Cardiac septum (tissue), 1 donor: ENCODE measurements around the gene PHACTR3. TPM values are rescaled to one million over a fixed set of nuclear protein-coding genes. Genes with fewer than 3 reads are reported as not detected.
A peak's percentile ranks its signal among the peaks of the same experiment; 100 is the strongest.

Experiments
- DNase-seq: peaks from one replicate; pipeline ENCODE4 v3.0.0-alpha.2; 2020; ENCODE audit warnings: low spot score
- intact Hi-C: fragments of 100-400 bp; cut with DNase I; formaldehyde crosslinking; loops from one replicate; pipeline ENCODE4 v1.14.0; 2022
- total RNA-seq: library from RNA; stranded (reverse); fragmentation: NEBNext Ultra II Directional; extraction: Animal tissue kit (Norgen Biotek cat#: 25700); gene quantifications from one replicate; pipeline ENCODE4 v1.2.1, GENCODE V29; 2021
- donor health status: DM: no; HTN: no; CAD: no.

Gene PHACTR3
- total RNA-seq, 1 donor from 2014 or later: 0.54 TPM

DNA sequence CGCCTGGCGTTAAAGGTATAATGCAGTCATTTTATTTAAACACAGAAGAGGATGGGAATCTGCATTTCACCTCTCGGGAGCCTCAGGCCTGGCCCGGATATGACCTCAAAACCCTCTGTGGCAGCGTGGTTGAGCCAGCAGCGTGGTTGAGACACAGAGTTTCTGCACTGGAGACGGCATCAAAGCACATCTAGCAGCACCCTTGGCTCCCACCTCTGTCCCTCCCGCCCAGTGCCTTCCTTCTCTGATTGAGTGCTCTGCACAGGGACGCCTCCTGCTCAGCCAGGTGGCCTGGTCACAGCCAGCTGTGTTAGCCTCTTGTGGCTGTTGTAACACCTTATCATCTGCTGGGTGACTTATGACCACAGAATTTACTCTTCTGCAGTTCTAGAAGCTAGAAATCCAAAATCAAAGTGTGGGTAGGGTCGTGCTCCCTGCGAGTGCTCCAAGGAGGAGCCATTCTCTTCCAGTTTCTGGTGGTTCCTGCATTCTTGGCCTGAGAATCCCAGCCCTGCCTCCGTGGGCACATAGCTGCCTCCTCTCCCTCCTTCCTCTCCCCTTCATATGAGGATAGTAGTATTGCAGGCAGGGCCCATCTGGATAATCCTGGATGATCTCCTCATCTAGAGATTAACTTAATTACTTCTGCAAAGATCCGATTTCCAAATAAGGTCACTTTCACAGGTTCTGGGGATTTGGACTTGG, 172.4 kb downstream of the PHACTR3 start:
- DNase-seq: peak; percentile 67
- intact Hi-C loops: no loop called here

DNA sequence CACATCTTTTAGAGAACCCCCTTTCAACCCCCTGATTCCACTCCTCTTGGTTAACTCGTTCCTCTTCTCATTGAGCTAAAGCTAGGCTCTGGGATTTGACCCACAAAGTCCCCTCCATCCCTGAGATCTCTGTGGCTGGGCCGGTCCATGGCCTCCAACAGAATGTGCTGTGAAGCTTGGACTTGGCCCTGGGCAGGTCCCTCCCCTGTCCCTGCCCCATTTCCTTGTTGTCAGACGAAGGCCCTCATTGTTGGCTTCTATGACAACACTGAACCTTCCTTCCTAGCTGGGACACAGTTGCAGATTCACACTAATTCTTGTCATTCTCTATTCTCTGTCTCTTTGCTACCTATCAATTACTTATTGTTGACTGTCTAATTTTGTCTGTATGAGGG, 173.0 kb downstream of the PHACTR3 start:
- DNase-seq: peak; percentile 29
- intact Hi-C loops: no loop called here

DNA sequence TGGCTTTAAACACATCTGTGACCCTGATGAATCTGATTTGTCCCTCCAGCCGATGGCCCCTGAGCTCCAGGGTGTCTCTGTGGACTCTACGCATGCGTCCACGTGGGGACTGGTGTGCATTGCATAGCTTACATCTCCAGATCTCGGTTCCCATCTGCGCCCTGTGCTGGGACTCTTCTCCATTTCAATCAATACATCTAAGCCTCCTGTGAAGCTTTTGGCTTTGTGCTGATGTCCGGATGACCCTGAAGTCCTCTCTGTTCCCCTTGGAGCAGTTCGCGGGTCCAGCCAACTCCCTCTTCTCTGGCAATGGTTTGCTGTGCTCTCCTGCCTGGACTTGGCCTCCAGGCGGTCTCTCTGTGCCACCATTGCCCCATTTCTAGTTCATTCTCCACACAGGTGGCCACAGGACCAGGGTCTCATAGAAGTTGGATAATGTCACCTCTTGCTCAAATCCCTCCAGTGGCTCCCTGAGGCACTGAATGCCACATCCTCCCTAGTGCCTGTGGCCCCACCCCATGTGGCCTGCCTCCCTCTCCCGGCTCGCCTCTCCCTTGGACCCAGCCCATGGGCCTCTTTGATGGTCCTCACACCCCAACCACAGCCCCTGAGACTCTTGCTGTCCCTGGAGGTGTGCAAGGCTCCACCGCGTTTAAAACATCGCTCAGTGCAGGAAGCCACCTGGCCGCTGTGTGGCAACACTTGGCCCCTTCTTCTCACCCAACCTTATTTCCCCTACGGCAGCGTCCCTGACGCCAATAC, 173.7 kb downstream of the PHACTR3 start:
- DNase-seq: peak; percentile 67
- intact Hi-C loops: no loop called here

DNA sequence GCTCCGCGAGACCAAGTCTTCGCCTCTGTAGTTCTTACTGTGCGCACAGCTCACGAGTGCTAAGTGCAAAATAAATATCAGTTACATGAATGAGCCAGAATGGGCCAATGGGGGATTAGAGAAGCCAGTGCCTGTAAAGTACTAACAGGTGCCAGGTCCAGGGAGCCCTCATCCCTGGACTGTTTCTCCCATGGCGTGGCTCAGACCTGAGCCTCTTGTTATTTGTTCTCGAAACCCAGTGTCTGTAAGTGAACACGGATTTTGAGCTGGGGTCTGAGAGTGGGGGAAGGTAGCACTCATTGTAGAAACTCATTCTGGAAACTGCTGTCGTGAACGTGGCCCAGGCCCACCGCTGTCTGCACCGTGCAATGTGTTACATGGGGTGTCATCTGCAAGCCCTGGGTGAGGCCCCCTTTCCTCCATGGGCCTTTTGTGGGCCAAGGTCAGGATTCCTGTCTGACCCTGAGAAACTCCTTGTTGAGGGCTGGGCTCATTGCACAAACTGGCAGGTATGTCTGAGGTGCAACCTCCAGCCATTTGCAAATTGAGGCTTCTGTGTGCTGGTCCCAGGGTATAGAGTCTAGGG, 174.4 kb downstream of the PHACTR3 start:
- peak; percentile 57 for DNase-seq
- intact Hi-C loops: no loop called here

DNA sequence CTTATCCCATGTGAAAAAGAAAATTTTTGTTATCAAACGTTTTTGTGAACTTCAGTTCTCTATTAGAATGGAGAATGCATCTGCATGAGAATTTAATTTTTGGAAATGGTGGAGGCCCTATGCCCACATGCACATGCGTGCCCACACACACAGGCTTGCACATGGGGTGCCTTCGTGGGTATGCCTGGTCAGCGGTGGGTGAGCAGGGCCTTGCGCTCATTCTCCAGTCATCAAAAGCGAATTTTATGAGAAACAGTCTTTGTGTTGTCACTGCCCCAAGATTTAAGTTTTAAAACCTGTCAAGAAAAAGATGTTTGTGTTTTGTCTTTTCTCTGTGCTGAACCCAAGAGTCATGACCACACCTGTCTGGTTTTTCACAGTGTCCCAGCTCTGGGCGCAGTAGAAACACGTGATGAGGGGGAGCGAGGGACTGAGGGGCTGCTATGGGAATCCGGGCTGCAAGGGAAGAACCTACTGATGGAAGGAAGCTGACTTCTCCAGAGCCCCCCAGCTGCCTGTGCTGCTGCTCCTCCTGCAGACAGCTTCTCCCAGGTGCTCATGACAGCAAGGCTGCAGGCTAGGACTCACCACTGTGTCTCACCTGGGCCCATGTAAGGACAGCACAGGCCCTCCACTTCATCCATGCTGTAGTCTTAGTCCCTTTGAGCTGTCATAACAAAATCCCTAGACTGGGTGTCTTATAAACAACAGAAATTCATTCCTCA, 175.5 kb downstream of the PHACTR3 start:
- intact Hi-C loops: no loop called here
- peak; percentile 63 for DNase-seq

DNA sequence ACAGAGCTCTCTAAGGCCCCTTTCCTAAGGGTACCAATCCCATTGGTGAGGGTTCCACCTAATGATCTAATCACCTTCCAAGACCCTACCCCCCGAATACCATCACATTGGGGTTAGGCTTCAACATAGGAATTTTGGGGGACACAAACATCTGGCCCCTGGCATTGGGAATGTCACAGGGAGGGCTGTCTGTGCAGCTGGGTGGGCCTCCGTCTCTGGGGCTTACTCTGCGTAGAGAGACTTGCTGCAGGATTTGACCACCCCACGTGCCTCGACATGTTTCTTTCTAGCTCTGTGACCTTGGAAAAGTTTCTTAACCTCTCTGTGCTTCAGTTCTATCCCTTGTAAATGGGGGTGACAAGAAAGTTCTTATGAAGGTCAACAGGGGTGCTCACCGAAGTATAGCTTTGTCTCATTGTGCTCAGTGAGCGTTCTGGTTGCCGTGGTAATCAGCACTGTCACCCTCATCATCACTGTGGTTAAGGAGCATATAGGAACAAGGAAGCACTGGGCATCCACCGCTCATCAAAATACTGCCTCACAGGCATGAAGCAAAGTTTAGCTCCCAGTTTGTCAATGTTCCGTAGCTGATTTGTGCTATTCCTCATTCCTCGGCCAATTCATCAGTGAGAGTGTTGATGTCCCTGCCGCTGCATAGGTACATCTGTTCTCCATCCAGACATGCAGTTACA, 176.3 kb downstream of the PHACTR3 start:
- intact Hi-C loops: no loop called here
- peak; percentile 36 for DNase-seq

DNA sequence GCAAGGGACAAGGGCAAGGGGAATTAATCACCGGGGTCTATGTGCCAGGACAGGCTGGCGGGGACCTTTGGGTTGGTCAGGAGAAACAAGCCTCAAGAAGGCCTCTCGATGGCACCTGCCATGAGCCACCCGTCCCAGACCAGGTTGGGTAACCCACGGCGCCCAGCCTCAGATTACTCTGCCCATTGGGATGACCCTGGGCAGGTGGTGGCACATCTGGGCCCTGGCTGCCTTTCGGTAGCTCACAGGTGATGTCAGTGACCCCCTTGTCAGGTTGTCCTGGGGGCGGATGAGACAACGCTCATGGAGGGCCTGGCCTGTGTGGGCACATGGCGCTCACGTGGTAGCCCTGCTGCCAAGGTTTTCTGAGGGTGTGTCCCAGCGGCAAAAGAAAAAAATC, 176.9 kb downstream of the PHACTR3 start:
- intact Hi-C loops: no loop called here
- peak; percentile 53 for DNase-seq

DNA sequence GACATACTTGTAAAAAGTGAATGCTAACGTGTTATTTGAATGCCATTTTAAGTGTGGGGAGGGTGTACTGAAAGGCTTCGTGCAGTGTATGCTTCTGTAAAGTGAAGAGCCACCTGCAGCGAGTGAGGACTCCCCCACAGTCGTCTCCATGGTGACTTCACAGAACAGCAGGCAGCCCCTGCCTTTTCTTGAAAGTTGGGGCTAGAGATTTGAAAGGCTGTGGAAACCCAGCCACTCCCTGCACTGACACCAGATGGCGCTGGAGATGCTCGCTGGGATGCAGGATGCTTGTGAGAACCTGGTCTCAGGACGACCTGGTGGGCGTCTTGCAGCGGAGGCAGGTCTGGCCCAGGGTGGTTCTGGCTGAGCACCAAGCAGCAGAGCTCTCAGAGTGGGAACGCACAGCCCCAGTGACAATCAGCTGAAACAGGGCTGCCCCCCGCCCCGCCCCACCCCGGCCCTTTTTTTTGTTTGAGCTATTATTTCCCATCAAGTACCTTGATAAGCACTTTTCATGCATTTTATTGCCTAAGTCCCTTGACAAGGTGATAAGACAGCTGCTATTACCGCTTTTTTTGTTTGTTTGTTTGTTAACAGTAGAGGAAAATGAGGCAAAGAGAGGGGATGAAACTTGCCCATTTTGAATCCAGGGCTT, 178.8 kb downstream of the PHACTR3 start:
- peak; percentile 72 for DNase-seq
- intact Hi-C loops: no loop called here

DNA sequence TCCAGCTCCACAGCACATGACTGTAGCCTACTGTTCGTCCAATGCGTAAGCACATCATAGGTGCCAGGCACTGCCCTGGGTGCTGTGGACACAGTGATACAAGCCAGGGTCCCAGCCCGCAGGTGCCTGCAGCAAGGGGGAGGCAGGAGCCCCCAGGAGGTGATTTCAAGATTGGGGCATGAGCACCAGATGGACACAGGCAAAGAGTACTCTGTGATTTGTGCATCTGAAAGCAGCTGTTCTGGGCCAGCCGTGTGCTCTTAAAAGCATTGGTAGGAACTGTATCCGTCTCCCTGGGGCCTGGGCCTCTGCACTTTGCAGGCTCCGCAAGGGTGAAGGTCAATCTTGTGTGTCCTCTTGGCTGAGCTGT, 179.3 kb downstream of the PHACTR3 start:
- peak; percentile 46 for DNase-seq
- intact Hi-C loops: loop anchor here (2.0 kb wide), 1 partner anchor 65 kb away; no protein-coding TSS in a partner anchor

DNA sequence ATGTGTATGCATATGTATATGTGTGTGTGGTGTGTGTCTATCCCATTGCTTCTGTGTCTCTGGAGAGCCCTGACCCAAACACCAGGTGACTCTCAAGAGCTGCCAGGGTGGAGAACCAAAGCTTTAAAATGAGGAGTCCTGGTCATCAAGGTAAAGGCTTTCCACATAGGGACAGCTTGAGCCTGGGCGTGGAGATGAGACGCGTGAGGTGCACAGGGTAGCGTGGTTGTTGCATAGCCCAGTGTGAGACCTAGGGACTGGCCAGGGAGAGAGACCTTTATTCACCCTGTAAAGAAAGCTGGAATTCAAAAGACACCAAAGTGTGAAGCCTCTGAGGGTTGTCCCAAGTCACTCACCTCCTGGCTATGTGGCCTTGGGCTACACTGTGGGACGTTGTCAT, 180.0 kb downstream of the PHACTR3 start:
- DNase-seq: peak; percentile 46
- intact Hi-C loops: loop anchor here (2.0 kb wide), 1 partner anchor 64 kb away; no protein-coding TSS in a partner anchor

DNA sequence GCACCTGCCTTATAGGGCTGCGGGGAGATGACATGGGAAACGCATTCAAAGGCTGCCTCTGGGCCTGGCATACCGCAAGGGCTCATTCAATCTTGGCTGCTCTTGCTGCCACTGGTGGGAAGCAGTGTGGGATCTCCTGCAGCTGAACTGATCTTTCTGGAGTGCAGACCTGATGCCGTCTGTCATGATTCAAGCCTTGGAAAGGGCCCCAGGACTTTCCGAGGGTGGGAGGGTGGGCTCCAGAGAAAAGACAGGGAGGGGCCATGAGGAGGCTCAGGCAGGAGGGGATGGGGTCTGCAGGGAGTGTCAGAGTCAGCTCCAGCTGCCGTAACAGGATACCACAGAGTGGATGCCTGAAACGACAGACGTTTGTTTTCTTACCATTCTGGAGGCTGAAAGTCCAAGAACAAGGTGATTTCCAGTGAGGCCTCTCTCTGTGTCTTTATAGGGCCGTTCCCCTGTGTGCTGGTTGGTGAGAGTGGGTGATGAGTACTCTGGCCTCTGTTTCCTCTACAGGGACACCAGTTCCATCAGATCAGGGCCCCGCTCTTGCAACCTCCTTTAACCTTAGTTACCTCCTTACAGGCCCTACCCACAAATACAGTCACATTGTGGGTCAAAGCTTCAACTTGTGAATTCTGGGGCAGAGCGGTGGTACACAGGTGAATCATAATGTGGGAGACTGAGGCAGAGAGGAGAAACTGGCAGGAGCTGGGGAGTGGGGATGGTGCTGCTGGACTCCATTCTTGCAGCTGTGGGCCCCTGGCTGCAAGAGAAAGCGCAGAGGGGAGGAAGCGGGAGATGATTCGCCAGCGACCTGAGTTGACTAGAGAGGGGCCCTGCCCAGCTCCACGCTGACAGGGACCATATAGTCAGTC, 180.7 kb downstream of the PHACTR3 start:
- peak; percentile 63 for DNase-seq
- intact Hi-C loops: loop anchor here (2.0 kb wide), 1 partner anchor 64 kb away; no protein-coding TSS in a partner anchor

DNA sequence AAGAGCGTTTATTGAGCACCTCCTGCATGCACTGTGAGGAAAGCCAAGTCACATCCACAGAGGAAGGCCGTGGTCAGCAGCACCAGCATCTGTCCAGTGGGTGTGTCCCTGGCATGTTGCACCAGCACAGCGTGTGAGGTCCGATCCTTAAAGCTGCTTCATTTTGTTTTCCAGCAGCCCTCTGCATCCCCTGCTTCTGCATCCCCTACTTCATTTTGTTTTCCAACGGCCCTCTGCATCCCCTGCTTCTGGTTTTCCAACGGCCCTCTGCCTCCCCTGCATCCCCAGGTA, 181.3 kb downstream of the PHACTR3 start:
- intact Hi-C loops: loop anchor here (2.0 kb wide), 1 partner anchor 63 kb away; no protein-coding TSS in a partner anchor
- DNase-seq: no peak

DNA sequence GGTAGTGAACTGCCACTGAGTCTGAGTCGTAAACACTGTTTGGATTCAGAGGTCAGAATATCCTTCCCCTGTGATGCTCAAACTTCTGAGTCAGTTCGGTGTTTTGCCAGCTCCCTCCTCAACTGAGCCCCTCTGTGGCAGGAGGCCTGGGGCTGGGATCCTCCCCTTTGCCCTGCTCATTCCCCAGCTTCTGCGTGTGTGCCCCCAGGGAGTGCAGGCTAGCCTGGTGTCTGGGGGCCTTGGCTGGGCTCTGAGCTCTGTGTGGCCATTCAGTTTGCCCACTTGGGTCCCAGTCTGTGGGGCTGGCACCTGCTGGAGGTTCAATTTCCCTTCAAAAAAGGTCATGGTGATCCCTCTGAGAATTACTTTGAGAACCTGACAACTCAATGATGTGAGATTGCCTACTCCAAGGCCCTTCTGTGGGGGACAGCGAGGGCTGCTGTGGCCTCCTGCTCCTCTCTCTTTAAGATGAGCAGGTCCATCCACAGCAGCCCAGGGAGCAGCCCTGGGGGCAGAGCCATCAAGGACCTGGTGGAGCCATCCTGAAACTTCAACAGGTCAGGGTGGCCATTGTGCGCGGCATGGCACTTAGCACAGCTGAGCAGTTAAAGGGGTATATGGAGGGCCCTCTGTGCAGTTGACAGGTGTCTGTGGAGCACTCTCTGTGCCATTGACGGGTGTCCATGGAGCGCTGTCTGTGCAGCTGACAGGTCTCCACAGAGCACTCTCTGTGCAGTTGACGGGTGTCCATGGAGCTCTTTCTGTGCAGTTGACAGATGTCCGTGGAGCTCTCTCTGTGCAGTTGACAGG, 181.9 kb downstream of the PHACTR3 start:
- intact Hi-C loops: loop anchor here (2.0 kb wide), 1 partner anchor 63 kb away; no protein-coding TSS in a partner anchor
- peak; percentile 69 for DNase-seq

DNA sequence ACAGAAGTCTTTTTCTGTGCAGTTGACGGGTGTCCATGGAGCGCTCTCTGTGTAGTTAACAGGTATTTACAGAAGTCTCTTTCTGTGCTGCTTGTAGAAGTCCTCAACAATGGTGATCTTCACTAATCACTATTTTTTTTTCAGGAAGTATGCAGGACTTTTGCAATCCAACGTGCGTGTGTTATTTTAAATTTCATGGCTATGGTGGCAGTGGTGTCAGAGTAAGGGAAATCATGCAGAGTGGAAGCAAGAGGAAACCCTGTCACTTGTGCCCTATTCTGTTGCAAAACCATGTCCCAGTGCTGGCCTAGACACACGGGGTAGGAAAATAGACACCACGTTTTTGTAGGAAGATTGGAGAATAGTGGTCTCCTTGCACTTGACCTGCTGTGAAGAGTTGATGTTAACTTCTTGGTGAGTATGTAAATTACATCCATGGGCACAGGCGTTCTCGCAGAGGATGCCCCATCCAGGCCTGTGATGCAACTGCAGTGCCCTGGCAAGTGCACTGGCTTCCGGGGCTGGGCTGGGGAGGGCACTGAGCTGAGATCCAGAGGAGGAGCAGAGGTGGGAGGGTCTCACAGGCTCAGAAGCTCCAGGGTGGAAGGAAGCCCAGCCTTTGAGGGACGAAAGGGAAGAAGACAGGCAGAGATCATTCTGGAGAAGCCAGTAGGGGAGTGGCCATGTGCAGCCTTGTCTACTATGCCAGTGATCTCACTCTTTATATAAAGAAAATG, 182.6 kb downstream of the PHACTR3 start:
- DNase-seq: peak; percentile 41
- intact Hi-C loops: no loop called here

DNA sequence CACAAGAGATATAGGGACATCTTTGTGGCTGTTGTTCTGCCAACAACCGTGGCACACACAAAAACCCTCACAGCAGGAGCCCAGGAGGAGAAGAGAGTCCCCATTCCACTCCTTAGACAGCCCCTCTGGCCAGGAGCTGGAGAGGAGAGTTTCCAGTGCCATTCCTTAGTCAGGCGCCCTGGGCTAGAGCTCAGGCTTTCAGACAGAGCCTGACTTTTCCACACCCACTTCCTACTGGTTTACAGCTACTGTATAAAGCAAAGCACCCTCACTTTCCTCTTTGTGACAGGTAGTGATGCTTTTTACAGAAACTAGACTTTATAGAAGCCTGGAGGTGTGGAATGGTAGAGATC, 183.2 kb downstream of the PHACTR3 start:
- DNase-seq: peak; percentile 33
- intact Hi-C loops: no loop called here

DNA sequence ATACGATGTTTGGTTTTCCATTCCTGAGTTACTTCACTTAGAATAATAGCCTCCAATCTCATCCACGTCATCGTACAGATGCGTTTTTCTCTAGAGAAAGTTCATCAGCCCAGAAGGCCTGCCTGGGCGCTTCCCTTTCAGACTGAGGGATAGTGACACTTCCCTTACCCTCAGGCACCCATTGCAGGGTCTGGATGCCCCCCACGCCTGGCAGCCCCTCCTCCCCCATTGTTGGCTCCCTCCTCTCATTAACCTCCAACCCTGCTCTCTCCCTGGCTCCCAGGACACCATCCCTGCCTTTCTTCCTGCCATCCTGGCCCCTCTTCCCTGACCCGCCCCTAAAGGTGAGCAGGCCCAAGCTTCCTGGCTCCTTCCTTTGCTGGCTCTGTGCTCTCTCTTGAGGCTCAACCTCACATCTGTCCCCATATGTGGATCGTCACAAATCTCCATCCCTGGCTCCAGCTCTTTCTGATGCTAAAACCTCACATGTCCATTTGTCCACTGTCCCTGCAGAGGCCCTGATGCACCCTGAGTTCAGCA, 183.9 kb downstream of the PHACTR3 start:
- intact Hi-C loops: no loop called here
- peak; percentile 26 for DNase-seq
